ENCODE measurements around the gene PRR36. TPM values are rescaled to one million over a fixed set of nuclear protein-coding genes. Genes with fewer than 3 reads are reported as not detected.

The PRR36 gene
- total and polyA plus RNA-seq, 7 donors: under 0.01 to 0.23 TPM; not detected in 5

DNA sequence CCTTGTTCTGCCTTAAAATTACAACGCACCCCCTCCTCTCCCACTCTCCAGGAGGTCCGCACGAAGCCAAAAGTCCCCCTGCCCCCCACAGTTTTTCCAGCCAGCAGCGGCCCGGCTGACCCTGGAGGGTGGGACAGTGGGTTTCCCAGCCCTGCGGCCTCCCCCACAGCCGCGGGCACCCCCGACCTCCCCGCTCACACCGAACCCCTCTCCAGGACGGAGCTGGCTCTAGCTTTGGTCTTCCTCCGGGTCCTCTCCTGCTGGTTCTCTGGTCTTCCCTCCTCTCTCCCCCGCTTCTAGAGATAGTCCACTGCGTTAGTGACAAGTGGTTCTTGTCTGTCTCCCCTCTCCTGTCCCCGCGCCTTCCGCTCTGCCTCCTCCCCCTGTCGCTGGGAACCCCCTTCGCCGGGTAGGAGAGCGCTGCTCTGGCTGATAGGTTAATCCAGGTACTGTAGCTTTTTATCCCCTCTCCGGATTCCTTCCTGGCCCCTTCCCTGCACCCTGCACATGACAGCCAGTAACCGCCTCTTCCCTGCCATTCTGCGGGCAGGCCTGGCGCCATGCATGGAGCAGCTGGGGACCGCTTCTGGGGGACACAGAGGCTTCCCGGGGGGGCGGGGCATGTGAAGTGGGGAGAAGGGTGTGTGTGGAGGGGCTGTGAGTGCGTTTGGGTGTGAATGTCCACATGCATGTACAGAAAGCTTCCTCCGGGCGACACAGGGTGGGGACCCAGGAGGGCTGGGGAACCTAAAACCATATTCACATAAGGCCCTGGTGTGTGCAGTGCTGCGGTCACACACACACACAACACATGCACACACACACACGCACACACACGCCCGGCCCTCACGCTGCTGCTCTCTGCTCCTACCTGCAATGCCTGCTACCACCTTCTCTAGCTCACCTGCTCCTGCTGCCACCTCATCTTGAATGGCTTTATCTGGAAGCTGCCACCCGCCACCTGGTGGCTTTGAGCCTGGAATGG lies 17.2 kb downstream of the PRR36 start:
- peaks cover 0 to 17% (median 15%) of the 10 kb centered on the region in 4 donors for H3K4me1 ChIP-seq
- intact Hi-C loops (cut with DNase I): loop anchor here (10.0 kb wide), 1 partner anchor 148 kb away; the partner anchor contains the start of gene ELAVL1
- H3K4me3 ChIP-seq: no peak overlapping the region
- DNase-seq: no peak
- no peaks in the 10 kb centered on the region for H3K9me3 ChIP-seq
- 88% methylated on average over 38 of the region's 38 CpGs for WGBS, 2 donors
- TF ChIP-seq EP300 (IDR thresholded peaks at IDR 0.05) (no peak), POLR2AphosphoS5 (IDR thresholded peaks at IDR 0.05) (no peak), POLR2A (IDR thresholded peaks at IDR 0.05) (no peak)
- TF ChIP-seq, protein P1, sequence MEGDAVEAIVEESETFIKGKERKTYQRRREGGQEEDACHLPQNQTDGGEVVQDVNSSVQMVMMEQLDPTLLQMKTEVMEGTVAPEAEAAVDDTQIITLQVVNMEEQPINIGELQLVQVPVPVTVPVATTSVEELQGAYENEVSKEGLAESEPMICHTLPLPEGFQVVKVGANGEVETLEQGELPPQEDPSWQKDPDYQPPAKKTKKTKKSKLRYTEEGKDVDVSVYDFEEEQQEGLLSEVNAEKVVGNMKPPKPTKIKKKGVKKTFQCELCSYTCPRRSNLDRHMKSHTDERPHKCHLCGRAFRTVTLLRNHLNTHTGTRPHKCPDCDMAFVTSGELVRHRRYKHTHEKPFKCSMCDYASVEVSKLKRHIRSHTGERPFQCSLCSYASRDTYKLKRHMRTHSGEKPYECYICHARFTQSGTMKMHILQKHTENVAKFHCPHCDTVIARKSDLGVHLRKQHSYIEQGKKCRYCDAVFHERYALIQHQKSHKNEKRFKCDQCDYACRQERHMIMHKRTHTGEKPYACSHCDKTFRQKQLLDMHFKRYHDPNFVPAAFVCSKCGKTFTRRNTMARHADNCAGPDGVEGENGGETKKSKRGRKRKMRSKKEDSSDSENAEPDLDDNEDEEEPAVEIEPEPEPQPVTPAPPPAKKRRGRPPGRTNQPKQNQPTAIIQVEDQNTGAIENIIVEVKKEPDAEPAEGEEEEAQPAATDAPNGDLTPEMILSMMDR (IDR thresholded peaks at IDR 0.05): no peak
- peaks cover 0 to 31% (median 0%) of the 10 kb centered on the region in 4 donors for H3K36me3 ChIP-seq
- no peak overlapping the region for H3K27ac ChIP-seq
- H3K27me3 ChIP-seq: peaks cover 8 to 84% (median 54%) of the 10 kb centered on the region in 3 donors

DNA sequence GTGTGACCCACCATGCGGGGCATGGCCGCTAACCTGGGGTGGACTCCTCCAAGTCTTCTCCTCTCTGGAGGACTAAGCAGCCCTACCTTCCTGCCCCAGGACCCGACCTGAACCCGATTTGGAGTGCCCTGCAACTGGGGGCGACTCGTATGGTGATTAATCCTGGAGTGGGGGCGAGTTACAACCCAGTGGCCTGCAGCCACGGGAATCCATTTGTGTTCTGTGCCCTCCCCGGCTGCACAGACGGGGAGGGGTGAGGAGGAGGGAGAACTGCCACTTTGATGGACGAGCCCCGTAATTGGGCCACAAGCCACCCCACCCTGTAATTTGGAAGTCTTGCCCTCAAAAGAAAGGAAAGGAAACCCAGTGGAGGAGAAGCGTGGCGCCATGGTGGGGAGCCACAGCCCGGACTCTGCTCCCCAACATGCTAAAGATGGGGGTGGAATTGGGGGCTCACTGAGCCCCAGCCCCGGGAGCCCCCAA lies 18.0 kb downstream of the PRR36 start:
- Histone ChIP-seq H3K9me3 (no peaks in the 10 kb centered on the region), H3K27me3 (peaks cover 0 to 76% (median 46%) of the 10 kb centered on the region in 3 donors), H3K4me1 (peaks cover 0 to 9% (median 8%) of the 10 kb centered on the region in 4 donors), H3K36me3 (peaks cover 0 to 31% (median 0%) of the 10 kb centered on the region in 4 donors), H3K27ac (no peak overlapping the region), H3K4me3 (no peak overlapping the region)
- intact Hi-C loops (cut with DNase I): loop anchor here (10.0 kb wide), 1 partner anchor 149 kb away; the partner anchor contains the start of gene ELAVL1
- no peak for DNase-seq
- TF ChIP-seq POLR2A (IDR thresholded peaks at IDR 0.05) (no peak), POLR2AphosphoS5 (IDR thresholded peaks at IDR 0.05) (no peak), EP300 (IDR thresholded peaks at IDR 0.05) (no peak)
- TF ChIP-seq, protein P1 (IDR thresholded peaks at IDR 0.05): no peak
- WGBS, 2 donors: 88 to 90% methylated on average over 16 of the region's 16 CpGs

DNA sequence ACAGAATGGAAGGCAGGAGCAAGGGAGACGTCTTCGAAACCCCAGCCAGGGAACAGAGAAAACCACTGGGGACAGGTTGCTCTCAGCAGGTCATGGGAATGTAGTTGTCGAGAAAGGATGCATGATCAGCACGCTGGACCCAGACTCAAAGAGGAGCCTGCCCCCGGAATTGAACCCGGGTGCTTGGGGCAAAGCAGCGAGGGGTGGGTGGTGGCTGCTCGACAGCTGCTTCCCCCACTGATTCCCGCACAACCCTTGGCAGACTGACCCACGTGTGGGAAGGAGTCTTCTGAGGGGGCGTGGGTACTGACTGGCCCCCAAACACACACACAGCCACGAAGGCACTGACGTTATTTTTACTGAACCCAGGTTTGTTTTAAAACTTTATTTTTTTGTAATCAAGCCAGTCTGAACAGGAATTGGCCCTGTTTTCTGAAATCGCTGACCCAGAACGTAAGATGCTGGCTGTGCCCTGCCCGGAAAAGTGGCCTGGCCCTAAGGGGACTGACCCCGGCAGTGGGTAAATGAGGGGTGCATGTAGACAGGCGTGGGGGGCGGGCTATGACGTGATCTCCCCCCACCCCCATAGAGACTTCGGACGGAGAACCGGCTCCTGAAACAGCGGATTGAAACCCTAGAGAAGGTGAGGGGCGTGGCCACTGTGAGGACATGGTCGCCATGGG lies 18.6 kb downstream of the PRR36 start:
- Histone ChIP-seq H3K27me3 (peaks cover 0 to 70% (median 40%) of the 10 kb centered on the region in 3 donors), H3K9me3 (no peaks in the 10 kb centered on the region), H3K27ac (no peak overlapping the region), H3K4me3 (no peak overlapping the region), H3K36me3 (peaks cover 0 to 30% (median 0%) of the 10 kb centered on the region in 4 donors), H3K4me1 (peaks cover 0 to 9% (median 7%) of the 10 kb centered on the region in 4 donors)
- TF ChIP-seq, protein P1 (IDR thresholded peaks at IDR 0.05): no peak
- no peak for TF ChIP-seq POLR2AphosphoS5 (IDR thresholded peaks at IDR 0.05)
- TF ChIP-seq POLR2A (IDR thresholded peaks at IDR 0.05): no peak
- no peak for TF ChIP-seq EP300 (IDR thresholded peaks at IDR 0.05)
- intact Hi-C loops (cut with DNase I): loop anchor here (10.0 kb wide), 1 partner anchor 149 kb away; the partner anchor contains the start of gene ELAVL1
- 90 to 92% methylated on average over 26 of the region's 26 CpGs for WGBS, 2 donors
- no peak for DNase-seq

DNA sequence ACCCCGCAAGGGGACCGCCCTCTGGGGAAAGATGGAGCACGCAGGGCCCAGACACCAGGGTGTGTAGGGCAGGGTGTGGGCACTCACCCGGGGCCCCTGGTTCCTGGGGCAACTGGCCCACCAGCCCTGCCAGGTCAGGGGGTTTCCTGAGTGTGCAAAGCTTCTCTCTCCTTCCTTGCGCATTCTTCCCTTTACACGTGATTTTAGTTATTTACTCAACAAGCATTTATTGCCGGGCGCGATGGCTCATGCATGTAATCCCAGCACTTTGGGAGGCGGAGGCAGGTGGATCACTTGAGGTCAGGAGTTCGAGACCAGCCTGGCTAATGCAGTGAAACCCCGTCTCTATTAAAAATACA lies 20.4 kb downstream of the PRR36 start:
- Histone ChIP-seq H3K27me3 (peaks cover 0 to 54% (median 24%) of the 10 kb centered on the region in 3 donors), H3K4me3 (no peak overlapping the region), H3K36me3 (peaks cover 0 to 19% (median 0%) of the 10 kb centered on the region in 4 donors), H3K4me1 (peaks cover 0 to 9% (median 7%) of the 10 kb centered on the region in 4 donors), H3K9me3 (no peaks in the 10 kb centered on the region), H3K27ac (no peak overlapping the region)
- intact Hi-C loops (cut with DNase I): loop anchor here (1.0 to 10.0 kb wide), 3 partner anchors 50 to 399 kb away; partner anchors contain the start of genes ELAVL1 and MAP2K7
- no peak for DNase-seq
- WGBS, 2 donors: 20 to 71% methylated on average over 12 of the region's 12 CpGs
- no peak for TF ChIP-seq POLR2A (IDR thresholded peaks at IDR 0.05)
- TF ChIP-seq, protein P1 (IDR thresholded peaks at IDR 0.05): no peak
- no peak for TF ChIP-seq POLR2AphosphoS5 (IDR thresholded peaks at IDR 0.05)
- TF ChIP-seq EP300 (IDR thresholded peaks at IDR 0.05): no peak

All from sigmoid colon (tissue), 7 donors.